HG02798 (cell line): ENCODE data around the gene NOB1.
"Not testable (repeated sequence)": the region's sequence is repeated elsewhere in the genome, so short reads cannot be mapped to it uniquely, and the experiment has no call there.

Experiments
- ATAC-seq: cut with Tn5 transposase; IDR thresholded peaks from one replicate; pipeline ENCODE4 v1.9.1; 2021; ENCODE audit warnings: mild to moderate bottlenecking; ENCODE audit not compliant: unreplicated experiment, poor library complexity

Gene NOB1

GRCh38 chr16:69754469-69755310 lies at the start of gene NOB1:
Gene NOB1, minus strand, starts transcription at chr16:69754926. Its CDS starts 16 bp downstream, at chr16:69754910.
- ATAC-seq, result peak; percentile 95

GRCh38 chr16:69804297-69804696 lies 49.6 kb upstream of the NOB1 start:
- no peak for ATAC-seq

GRCh38 chr16:69799611-69800031 lies 44.9 kb upstream of the NOB1 start:
- ATAC-seq, result no peak

GRCh38 chr16:69798466-69798865 lies 43.7 kb upstream of the NOB1 start:
- no peak for ATAC-seq

- no peak for ATAC-seq
Observed at GRCh38 chr16:69796285-69797118, 41.8 kb upstream of the NOB1 start.

- no peak for ATAC-seq
Observed at GRCh38 chr16:69794486-69794885, 39.8 kb upstream of the NOB1 start.

- ATAC-seq, result no peak
Observed at GRCh38 chr16:69793526-69793925, 38.8 kb upstream of the NOB1 start.

GRCh38 chr16:69791391-69791847 lies 36.7 kb upstream of the NOB1 start:
- ATAC-seq, result not testable (repeated sequence)

- ATAC-seq, result no peak
Observed at GRCh38 chr16:69787883-69788282, 33.2 kb upstream of the NOB1 start.

GRCh38 chr16:69784586-69784985 lies 29.9 kb upstream of the NOB1 start:
- no peak for ATAC-seq

GRCh38 chr16:69781118-69781517 lies 26.4 kb upstream of the NOB1 start:
- no peak for ATAC-seq

- no peak for ATAC-seq
Observed at GRCh38 chr16:69779724-69780123, 25.0 kb upstream of the NOB1 start.

GRCh38 chr16:69775563-69775962 lies 20.8 kb upstream of the NOB1 start:
- ATAC-seq, result no peak

- ATAC-seq, result peak; percentile 64
Observed at GRCh38 chr16:69773260-69773947, 18.7 kb upstream of the NOB1 start.

GRCh38 chr16:69771651-69771967 lies 16.9 kb upstream of the NOB1 start:
- ATAC-seq, result no peak

- no peak for ATAC-seq
Observed at GRCh38 chr16:69769404-69769803, 14.7 kb upstream of the NOB1 start.

GRCh38 chr16:69768666-69769065 lies 13.9 kb upstream of the NOB1 start:
- ATAC-seq, result no peak

GRCh38 chr16:69767459-69768229 lies 12.9 kb upstream of the NOB1 start:
- no peak for ATAC-seq

- no peak for ATAC-seq
Observed at GRCh38 chr16:69763599-69763942, 8.8 kb upstream of the NOB1 start.
